Gastroesophageal sphincter (tissue), 3 donors: ENCODE results near the gene ICA1L.

ENCODE experiments used
- CTCF ChIP-seq, 4 experiments: fragments of 200-600 bp in 2 of 4; fragments of 450-650 bp in 2 of 4; sonication (generic) in 1 of 4; IDR thresholded peaks; one replicate each; pipeline ENCODE4 v1.5.1; 2017 to 2019; ENCODE audit warnings: antibody characterized with exemption in 4 of 4, mild to moderate bottlenecking in 2 of 4, moderate library complexity in 2 of 4
- POLR2AphosphoS5 ChIP-seq: sonication (generic); formaldehyde crosslinking; IDR thresholded peaks from one replicate; pipeline ENCODE4 v1.6.1; 2017; ENCODE audit warnings: antibody characterized with exemption

- TF ChIP-seq CTCF (IDR thresholded peaks at IDR 0.05) (peak in 1 of 4 experiments; percentile 21), POLR2AphosphoS5 (peak; percentile 32)
Observed at GRCh38 chr2:202871300-202872141, at the start of gene ICA1L.
